ENCODE measurements around the gene SLC40A1. TPM values are rescaled to one million over a fixed set of nuclear protein-coding genes. Genes with fewer than 3 reads are reported as not detected.

The SLC40A1 gene
- total and polyA plus RNA-seq, 10 of the 15 experiments (the other 5 are each of a cell fraction or from before 2014, with no cell fraction given), result 0.01 to 0.38 (median 0.08) TPM; not detected in 7

DNA sequence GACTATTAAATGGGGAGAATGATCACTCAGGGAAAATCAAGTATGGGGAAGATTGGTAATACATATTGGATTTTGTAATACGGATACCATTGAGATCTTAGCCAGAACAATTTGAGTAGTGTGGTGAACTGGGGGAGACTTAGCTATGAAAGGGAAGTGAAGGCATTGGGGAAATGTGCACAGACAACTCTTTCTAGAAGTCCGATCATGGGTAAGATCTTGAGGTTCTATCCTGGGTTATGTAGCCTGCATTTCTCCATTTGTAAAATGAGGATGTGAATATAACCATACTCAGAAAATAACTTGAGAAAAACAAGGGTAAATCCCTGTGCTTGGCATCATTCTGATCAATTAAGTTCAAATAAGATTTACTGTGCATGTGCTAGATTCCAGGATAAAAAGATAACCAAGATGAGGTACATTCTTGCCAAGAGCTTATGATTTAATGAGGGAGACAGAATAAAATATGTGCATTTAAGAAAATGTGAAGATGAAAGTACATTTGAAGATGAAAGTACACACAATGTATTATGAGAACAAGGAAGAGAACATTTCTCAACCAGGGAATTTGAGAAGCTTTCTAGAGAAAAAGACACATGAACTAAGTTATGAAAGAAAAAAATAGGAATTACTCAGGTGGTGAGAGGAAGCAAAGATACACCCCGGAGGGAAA is 49.5 kb downstream of the SLC40A1 start (continued):
- TF ChIP-seq NRF1 (conservative IDR thresholded peaks at IDR 0.05; ENCODE audit: low read depth, low read length), result no peak
- TF ChIP-seq, protein P1, sequence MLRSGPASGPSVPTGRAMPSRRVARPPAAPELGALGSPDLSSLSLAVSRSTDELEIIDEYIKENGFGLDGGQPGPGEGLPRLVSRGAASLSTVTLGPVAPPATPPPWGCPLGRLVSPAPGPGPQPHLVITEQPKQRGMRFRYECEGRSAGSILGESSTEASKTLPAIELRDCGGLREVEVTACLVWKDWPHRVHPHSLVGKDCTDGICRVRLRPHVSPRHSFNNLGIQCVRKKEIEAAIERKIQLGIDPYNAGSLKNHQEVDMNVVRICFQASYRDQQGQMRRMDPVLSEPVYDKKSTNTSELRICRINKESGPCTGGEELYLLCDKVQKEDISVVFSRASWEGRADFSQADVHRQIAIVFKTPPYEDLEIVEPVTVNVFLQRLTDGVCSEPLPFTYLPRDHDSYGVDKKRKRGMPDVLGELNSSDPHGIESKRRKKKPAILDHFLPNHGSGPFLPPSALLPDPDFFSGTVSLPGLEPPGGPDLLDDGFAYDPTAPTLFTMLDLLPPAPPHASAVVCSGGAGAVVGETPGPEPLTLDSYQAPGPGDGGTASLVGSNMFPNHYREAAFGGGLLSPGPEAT (IDR thresholded peaks at IDR 0.05; ENCODE audit: low read depth), result no peak
- TF ChIP-seq RAD51 (IDR thresholded peaks at IDR 0.05), result no peak
- TF ChIP-seq ZNF24 (IDR thresholded peaks at IDR 0.05), result no peak
- TF ChIP-seq SMAD1 (IDR thresholded peaks at IDR 0.05; ENCODE audit: low read depth, partially characterized antibody), result no peak

DNA sequence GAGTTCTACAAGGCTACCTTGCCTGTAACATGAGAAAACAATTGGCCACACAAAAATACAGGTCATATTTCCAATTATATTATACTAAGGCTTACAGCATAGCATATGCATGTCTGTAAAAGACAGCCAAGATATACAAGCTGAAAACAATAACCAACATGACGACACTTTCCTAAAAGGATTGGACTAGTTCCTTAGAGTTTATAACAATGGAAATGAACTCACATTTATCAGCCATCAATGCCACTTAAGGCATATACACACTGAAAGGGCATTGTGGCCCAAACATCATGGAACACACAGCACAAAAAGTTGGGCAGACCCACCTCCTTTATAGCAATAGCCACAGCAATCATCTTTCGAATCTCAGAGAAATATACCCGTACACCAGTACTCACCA is 52.0 kb downstream of the SLC40A1 start:
- Histone ChIP-seq H3K79me2 (ENCODE audit: control insufficient read depth, insufficient read depth, low read length) (no peaks in the 10 kb centered on the region), H3K9ac (ENCODE audit: control insufficient read depth, insufficient read depth, low read length) (no peak overlapping the region), H2AFZ (ENCODE audit: control insufficient read depth, low read depth, low read length) (no peak overlapping the region), H3K4me3 (no peak overlapping the region), H3K36me3 (ENCODE audit: control insufficient read depth in 2 of 2, insufficient read depth in 2 of 2, low read length in 1 of 2) (no peaks in the 10 kb centered on the region), H3K9me3 (replicated peaks; ENCODE audit: control insufficient read depth, insufficient read depth, low read length) (no peaks in the 10 kb centered on the region), H3K27ac (ENCODE audit: control insufficient read depth, insufficient read depth) (no peak overlapping the region), H3K27me3 (replicated peaks in 1 of 2; ENCODE audit: control insufficient read depth in 2 of 2, insufficient read depth in 2 of 2, low read length in 1 of 2) (no peaks in the 10 kb centered on the region; a peak in 1 of 4 replicates), H3K4me1 (ENCODE audit: control insufficient read depth, insufficient read depth, low read length) (no peaks in the 10 kb centered on the region), H3K4me2 (ENCODE audit: control insufficient read depth, insufficient read depth) (no peak overlapping the region), H4K20me1 (ENCODE audit: control insufficient read depth, insufficient read depth) (no peaks in the 10 kb centered on the region)
- RAD21 ChIA-PET (ENCODE audit: unreplicated experiment), result no interaction called here
- BruUV-seq (replicated peaks), result no TSS peak
- intact Hi-C loops (cut with micrococcal nuclease; ENCODE audit: unreplicated experiment), result no loop called here
- no peak for ATAC-seq
- 19% methylated on average over 3 of the region's 3 CpGs for WGBS (ENCODE audit: insufficient coverage, insufficient replicate concordance, low lambda C conversion rate, missing lambda C conversion rate)
- in situ Hi-C loops (cut with MboI), result no loop called here
- FAIRE-seq, result no peak
- POLR2A ChIA-PET, result no interaction called here
- SMC1A ChIA-PET (ENCODE audit: uncharacterized antibody, unreplicated experiment), result interaction anchor here (0.9 kb wide), 1 partner anchor 13 kb away, joined by 3 read pairs; no protein-coding TSS in a partner anchor
- DNase-seq (ENCODE audit: low read depth, low spot score), result no peak
- CTCF ChIA-PET, result no interaction called here
- TF ChIP-seq BHLHE40 (IDR thresholded peaks at IDR 0.05; ENCODE audit: borderline replicate concordance in 1 of 2, low read depth in 2 of 2, low read length in 1 of 2) (no peak), TCF3 (IDR thresholded peaks at IDR 0.05; ENCODE audit: borderline replicate concordance, insufficient read depth, low read depth, low read length) (no peak), RBBP5 (conservative IDR thresholded peaks at IDR 0.05) (no peak), ZNF24 (IDR thresholded peaks at IDR 0.05) (no peak), NBN (IDR thresholded peaks at IDR 0.05) (no peak), CBX3 (IDR thresholded peaks at IDR 0.05; ENCODE audit: borderline replicate concordance, low read depth) (no peak), CREB1 (IDR thresholded peaks at IDR 0.05; ENCODE audit: low read depth) (no peak), SRF (IDR thresholded peaks at IDR 0.05; ENCODE audit: low read depth in 2 of 2, low read length in 2 of 2) (no peak)
- TF ChIP-seq, protein P2, sequence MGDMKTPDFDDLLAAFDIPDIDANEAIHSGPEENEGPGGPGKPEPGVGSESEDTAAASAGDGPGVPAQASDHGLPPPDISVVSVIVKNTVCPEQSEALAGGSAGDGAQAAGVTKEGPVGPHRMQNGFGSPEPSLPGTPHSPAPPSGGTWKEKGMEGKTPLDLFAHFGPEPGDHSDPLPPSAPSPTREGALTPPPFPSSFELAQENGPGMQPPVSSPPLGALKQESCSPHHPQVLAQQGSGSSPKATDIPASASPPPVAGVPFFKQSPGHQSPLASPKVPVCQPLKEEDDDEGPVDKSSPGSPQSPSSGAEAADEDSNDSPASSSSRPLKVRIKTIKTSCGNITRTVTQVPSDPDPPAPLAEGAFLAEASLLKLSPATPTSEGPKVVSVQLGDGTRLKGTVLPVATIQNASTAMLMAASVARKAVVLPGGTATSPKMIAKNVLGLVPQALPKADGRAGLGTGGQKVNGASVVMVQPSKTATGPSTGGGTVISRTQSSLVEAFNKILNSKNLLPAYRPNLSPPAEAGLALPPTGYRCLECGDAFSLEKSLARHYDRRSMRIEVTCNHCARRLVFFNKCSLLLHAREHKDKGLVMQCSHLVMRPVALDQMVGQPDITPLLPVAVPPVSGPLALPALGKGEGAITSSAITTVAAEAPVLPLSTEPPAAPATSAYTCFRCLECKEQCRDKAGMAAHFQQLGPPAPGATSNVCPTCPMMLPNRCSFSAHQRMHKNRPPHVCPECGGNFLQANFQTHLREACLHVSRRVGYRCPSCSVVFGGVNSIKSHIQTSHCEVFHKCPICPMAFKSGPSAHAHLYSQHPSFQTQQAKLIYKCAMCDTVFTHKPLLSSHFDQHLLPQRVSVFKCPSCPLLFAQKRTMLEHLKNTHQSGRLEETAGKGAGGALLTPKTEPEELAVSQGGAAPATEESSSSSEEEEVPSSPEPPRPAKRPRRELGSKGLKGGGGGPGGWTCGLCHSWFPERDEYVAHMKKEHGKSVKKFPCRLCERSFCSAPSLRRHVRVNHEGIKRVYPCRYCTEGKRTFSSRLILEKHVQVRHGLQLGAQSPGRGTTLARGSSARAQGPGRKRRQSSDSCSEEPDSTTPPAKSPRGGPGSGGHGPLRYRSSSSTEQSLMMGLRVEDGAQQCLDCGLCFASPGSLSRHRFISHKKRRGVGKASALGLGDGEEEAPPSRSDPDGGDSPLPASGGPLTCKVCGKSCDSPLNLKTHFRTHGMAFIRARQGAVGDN (IDR thresholded peaks at IDR 0.05), result no peak
- TF ChIP-seq, protein P3, sequence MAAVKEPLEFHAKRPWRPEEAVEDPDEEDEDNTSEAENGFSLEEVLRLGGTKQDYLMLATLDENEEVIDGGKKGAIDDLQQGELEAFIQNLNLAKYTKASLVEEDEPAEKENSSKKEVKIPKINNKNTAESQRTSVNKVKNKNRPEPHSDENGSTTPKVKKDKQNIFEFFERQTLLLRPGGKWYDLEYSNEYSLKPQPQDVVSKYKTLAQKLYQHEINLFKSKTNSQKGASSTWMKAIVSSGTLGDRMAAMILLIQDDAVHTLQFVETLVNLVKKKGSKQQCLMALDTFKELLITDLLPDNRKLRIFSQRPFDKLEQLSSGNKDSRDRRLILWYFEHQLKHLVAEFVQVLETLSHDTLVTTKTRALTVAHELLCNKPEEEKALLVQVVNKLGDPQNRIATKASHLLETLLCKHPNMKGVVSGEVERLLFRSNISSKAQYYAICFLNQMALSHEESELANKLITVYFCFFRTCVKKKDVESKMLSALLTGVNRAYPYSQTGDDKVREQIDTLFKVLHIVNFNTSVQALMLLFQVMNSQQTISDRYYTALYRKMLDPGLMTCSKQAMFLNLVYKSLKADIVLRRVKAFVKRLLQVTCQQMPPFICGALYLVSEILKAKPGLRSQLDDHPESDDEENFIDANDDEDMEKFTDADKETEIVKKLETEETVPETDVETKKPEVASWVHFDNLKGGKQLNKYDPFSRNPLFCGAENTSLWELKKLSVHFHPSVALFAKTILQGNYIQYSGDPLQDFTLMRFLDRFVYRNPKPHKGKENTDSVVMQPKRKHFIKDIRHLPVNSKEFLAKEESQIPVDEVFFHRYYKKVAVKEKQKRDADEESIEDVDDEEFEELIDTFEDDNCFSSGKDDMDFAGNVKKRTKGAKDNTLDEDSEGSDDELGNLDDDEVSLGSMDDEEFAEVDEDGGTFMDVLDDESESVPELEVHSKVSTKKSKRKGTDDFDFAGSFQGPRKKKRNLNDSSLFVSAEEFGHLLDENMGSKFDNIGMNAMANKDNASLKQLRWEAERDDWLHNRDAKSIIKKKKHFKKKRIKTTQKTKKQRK (IDR thresholded peaks at IDR 0.05; ENCODE audit: low read depth, low read length), result no peak

All from GM12878 (cell line).